HEK293 (cell line): ENCODE results near the gene BCR.

Experiments used
- SP2 ChIP-seq: fragments of 450-650 bp; formaldehyde crosslinking; IDR thresholded peaks from 2 replicates; pipeline ENCODE4 v1.5.1; 2016; ENCODE audit warnings: missing biosample characterization, missing genetic modification characterization
- SP7 ChIP-seq: fragments of 450-650 bp; formaldehyde crosslinking; IDR thresholded peaks from 2 replicates; pipeline ENCODE4 v1.5.1; 2016; ENCODE audit warnings: missing biosample characterization, missing genetic modification characterization
- ZNF221 ChIP-seq: fragments of 450-650 bp; formaldehyde crosslinking; IDR thresholded peaks from 2 replicates; pipeline ENCODE4 v1.5.1; 2017; ENCODE audit warnings: missing biosample characterization, missing genetic modification characterization, borderline replicate concordance
- ZNF324 ChIP-seq: fragments of 450-650 bp; formaldehyde crosslinking; IDR thresholded peaks from 2 replicates; pipeline ENCODE4 v1.5.1; 2016; ENCODE audit warnings: missing biosample characterization, missing genetic modification characterization
- ZNF404 ChIP-seq: fragments of 450-650 bp; formaldehyde crosslinking; IDR thresholded peaks from 2 replicates; pipeline ENCODE4 v1.5.1; 2017; ENCODE audit warnings: missing biosample characterization, missing genetic modification characterization
- ZNF768 ChIP-seq: fragments of 450-650 bp; formaldehyde crosslinking; IDR thresholded peaks from 2 replicates; pipeline ENCODE4 v1.5.1; 2018; ENCODE audit warnings: missing biosample characterization, mild to moderate bottlenecking, missing genetic modification characterization
- ZXDB ChIP-seq: fragments of 450-650 bp; formaldehyde crosslinking; IDR thresholded peaks from 2 replicates; pipeline ENCODE4 v1.5.1; 2016; ENCODE audit warnings: missing biosample characterization, missing genetic modification characterization
- TF ChIP-seq, protein P1 (sequence below): fragments of 450-650 bp; formaldehyde crosslinking; IDR thresholded peaks from 2 replicates; pipeline ENCODE4 v1.5.1; 2016; ENCODE audit warnings: missing biosample characterization, missing genetic modification characterization

DNA sequence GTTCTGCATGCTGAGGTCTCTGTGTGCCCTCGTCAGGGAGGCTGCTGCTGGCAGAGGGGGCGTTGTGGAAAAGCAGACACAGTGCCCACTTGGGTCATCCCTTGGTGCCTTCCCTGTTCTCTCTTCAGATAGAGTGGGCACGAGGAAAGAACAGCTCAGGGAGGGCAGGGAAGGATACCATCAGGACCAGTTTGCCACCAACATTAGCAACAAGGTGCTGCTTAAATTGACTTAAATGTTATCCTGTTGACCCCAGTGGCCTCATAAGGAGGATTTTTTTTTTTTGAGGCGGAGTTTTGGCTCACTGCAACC is 91.2 kb downstream of the BCR start:
- TF ChIP-seq ZNF404 (tag by site-specific recombination) (no peak), SP7 (tag by site-specific recombination) (no peak), ZNF768 (no peak), SP2 (tag by site-specific recombination) (no peak), ZNF221 (tag by site-specific recombination) (no peak), ZNF324 (no peak), ZXDB (tag by site-specific recombination) (no peak)
- TF ChIP-seq, protein P1, sequence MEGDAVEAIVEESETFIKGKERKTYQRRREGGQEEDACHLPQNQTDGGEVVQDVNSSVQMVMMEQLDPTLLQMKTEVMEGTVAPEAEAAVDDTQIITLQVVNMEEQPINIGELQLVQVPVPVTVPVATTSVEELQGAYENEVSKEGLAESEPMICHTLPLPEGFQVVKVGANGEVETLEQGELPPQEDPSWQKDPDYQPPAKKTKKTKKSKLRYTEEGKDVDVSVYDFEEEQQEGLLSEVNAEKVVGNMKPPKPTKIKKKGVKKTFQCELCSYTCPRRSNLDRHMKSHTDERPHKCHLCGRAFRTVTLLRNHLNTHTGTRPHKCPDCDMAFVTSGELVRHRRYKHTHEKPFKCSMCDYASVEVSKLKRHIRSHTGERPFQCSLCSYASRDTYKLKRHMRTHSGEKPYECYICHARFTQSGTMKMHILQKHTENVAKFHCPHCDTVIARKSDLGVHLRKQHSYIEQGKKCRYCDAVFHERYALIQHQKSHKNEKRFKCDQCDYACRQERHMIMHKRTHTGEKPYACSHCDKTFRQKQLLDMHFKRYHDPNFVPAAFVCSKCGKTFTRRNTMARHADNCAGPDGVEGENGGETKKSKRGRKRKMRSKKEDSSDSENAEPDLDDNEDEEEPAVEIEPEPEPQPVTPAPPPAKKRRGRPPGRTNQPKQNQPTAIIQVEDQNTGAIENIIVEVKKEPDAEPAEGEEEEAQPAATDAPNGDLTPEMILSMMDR (tag by site-specific recombination): no peak
